ENCODE results near the gene LPP.

The LPP gene

GRCh38 chr3:188278717-188279324 lies 124.9 kb downstream of the LPP start:
- TF ChIP-seq EZH2 (IDR thresholded peaks at IDR 0.05; ENCODE audit: borderline replicate concordance, low read depth, low read length, severe bottlenecking) (no peak), CTCF (IDR thresholded peaks at IDR 0.05; ENCODE audit: borderline replicate concordance, extremely low read depth, low read length, poor library complexity, severe bottlenecking) (no peak)

GRCh38 chr3:188279502-188280335 lies 125.8 kb downstream of the LPP start:
- no peak for ATAC-seq (ENCODE audit: insufficient read depth, low read depth)
- no peak overlapping the region for H3K4me2 ChIP-seq (ENCODE audit: insufficient read depth, low read length)
- no peaks in the 10 kb centered on the region for H3K36me3 ChIP-seq (ENCODE audit: insufficient read depth, low read length)
- peaks cover 14% of the 10 kb centered on the region; the same call in 1 of the 2 replicates for H3K79me2 ChIP-seq (ENCODE audit: insufficient read depth, low read length)
- H3K9me3 ChIP-seq (ENCODE audit: insufficient read depth, low read length, severe bottlenecking): no peaks in the 10 kb centered on the region
- H3K9ac ChIP-seq (ENCODE audit: low read depth, low read length): no peak overlapping the region
- no peak overlapping the region for H3K4me3 ChIP-seq (ENCODE audit: low read depth in 1 of 2, low read length in 2 of 2)
- no peak for TF ChIP-seq CTCF (IDR thresholded peaks at IDR 0.05; ENCODE audit: borderline replicate concordance, extremely low read depth, low read length, poor library complexity, severe bottlenecking)
- no peak for TF ChIP-seq EZH2 (IDR thresholded peaks at IDR 0.05; ENCODE audit: borderline replicate concordance, low read depth, low read length, severe bottlenecking)
- peaks cover 4% of the 10 kb centered on the region; the same call in 1 of the 2 replicates for H4K20me1 ChIP-seq (ENCODE audit: insufficient read depth, low read length)
- no peaks in the 10 kb centered on the region for H3K4me1 ChIP-seq (ENCODE audit: insufficient read depth, low read length)
- H2AFZ ChIP-seq (ENCODE audit: low read depth, low read length): no peak overlapping the region
- H3K27ac ChIP-seq (ENCODE audit: low read length): no peak overlapping the region
- no peaks in the 10 kb centered on the region for H3K27me3 ChIP-seq (ENCODE audit: insufficient read depth, low read length, poor library complexity)
- no peak for DNase-seq

More at GRCh38 chr3:188278717-188279324, 124.9 kb downstream of the LPP start:
- no peak overlapping the region for H2AFZ ChIP-seq (ENCODE audit: low read depth, low read length)
- no peaks in the 10 kb centered on the region for H3K9me3 ChIP-seq (ENCODE audit: insufficient read depth, low read length, severe bottlenecking)
- no peaks in the 10 kb centered on the region for H3K4me1 ChIP-seq (ENCODE audit: insufficient read depth, low read length)
- peaks cover 14% of the 10 kb centered on the region; the same call in 1 of the 2 replicates for H3K79me2 ChIP-seq (ENCODE audit: insufficient read depth, low read length)
- no peak overlapping the region for H3K4me2 ChIP-seq (ENCODE audit: insufficient read depth, low read length)
- H3K27me3 ChIP-seq (ENCODE audit: insufficient read depth, low read length, poor library complexity): no peaks in the 10 kb centered on the region
- ATAC-seq (ENCODE audit: insufficient read depth, low read depth) (0 out of 3 replicates have a peak, but pooled peaks have one; percentile 33), DNase-seq (no peak)
- H3K27ac ChIP-seq (ENCODE audit: low read length): no peak overlapping the region
- H3K36me3 ChIP-seq (ENCODE audit: insufficient read depth, low read length): no peaks in the 10 kb centered on the region
- no peak overlapping the region for H3K9ac ChIP-seq (ENCODE audit: low read depth, low read length)
- no peak overlapping the region for H3K4me3 ChIP-seq (ENCODE audit: low read depth in 1 of 2, low read length in 2 of 2)
- H4K20me1 ChIP-seq (ENCODE audit: insufficient read depth, low read length): peaks cover 4% of the 10 kb centered on the region; the same call in 1 of the 2 replicates

- H3K9ac ChIP-seq (ENCODE audit: low read depth, low read length): no peak overlapping the region
- no peak for ATAC-seq (ENCODE audit: insufficient read depth, low read depth)
- H2AFZ ChIP-seq (ENCODE audit: low read depth, low read length): no peak overlapping the region
- no peaks in the 10 kb centered on the region for H3K36me3 ChIP-seq (ENCODE audit: insufficient read depth, low read length)
- no peak overlapping the region for H3K27ac ChIP-seq (ENCODE audit: low read length)
- TF ChIP-seq CTCF (IDR thresholded peaks at IDR 0.05; ENCODE audit: borderline replicate concordance, extremely low read depth, low read length, poor library complexity, severe bottlenecking): no peak
- no peak for TF ChIP-seq EZH2 (IDR thresholded peaks at IDR 0.05; ENCODE audit: borderline replicate concordance, low read depth, low read length, severe bottlenecking)
- no peak overlapping the region for H3K4me2 ChIP-seq (ENCODE audit: insufficient read depth, low read length)
- no peaks in the 10 kb centered on the region for H3K4me1 ChIP-seq (ENCODE audit: insufficient read depth, low read length)
- no peak for DNase-seq
- H3K79me2 ChIP-seq (ENCODE audit: insufficient read depth, low read length): peaks cover 14% of the 10 kb centered on the region; the same call in 1 of the 2 replicates
- H3K27me3 ChIP-seq (ENCODE audit: insufficient read depth, low read length, poor library complexity): no peaks in the 10 kb centered on the region
- peaks cover 4% of the 10 kb centered on the region; the same call in 1 of the 2 replicates for H4K20me1 ChIP-seq (ENCODE audit: insufficient read depth, low read length)
- H3K4me3 ChIP-seq (ENCODE audit: low read depth in 1 of 2, low read length in 2 of 2): no peak overlapping the region
- no peaks in the 10 kb centered on the region for H3K9me3 ChIP-seq (ENCODE audit: insufficient read depth, low read length, severe bottlenecking)
Observed at GRCh38 chr3:188280627-188281026, 126.7 kb downstream of the LPP start.

Data from DND-41 (cell line).